HepG2 (cell line): ENCODE measurements around the gene WDR93. TPM values are rescaled to one million over a fixed set of nuclear protein-coding genes. Genes with fewer than 3 reads are reported as not detected.

Source experiments
- CERS6 ChIP-seq: sonication (generic); formaldehyde crosslinking; IDR thresholded peaks from 2 replicates; pipeline ENCODE4 v1.5.0; 2020; ENCODE audit warnings: missing genetic modification reagents
- FOXC1 ChIP-seq: sonication (generic); formaldehyde crosslinking; IDR thresholded peaks from 2 replicates; pipeline ENCODE4 v1.8.0; 2022; ENCODE audit warnings: mild to moderate bottlenecking, missing genetic modification reagents, borderline replicate concordance
- HOXA3 ChIP-seq: sonication (generic); formaldehyde crosslinking; IDR thresholded peaks from 2 replicates; pipeline ENCODE4 v1.5.0; 2020; ENCODE audit warnings: missing genetic modification reagents
- MLLT10 ChIP-seq: sonication (generic); formaldehyde crosslinking; IDR thresholded peaks from 2 replicates; pipeline ENCODE4 v1.4.0; 2020; ENCODE audit warnings: missing genetic modification reagents
- RERE ChIP-seq: IDR thresholded peaks from 2 replicates; pipeline ENCODE4 v1.6.1; 2016; ENCODE audit warnings: low read depth, missing genetic modification reagents, missing compliant biosample characterization
- TAF15 ChIP-seq: fragments of 200-400 bp; formaldehyde crosslinking; IDR thresholded peaks from one replicate; pipeline ENCODE4 v1.6.1; 2018; ENCODE audit warnings: mild to moderate bottlenecking, low read depth, low read length; ENCODE audit not compliant: poor library complexity, severe bottlenecking
- ZBTB42 ChIP-seq: sonication (generic); formaldehyde crosslinking; IDR thresholded peaks from 2 replicates; pipeline ENCODE4 v1.5.0; 2020; ENCODE audit warnings: mild to moderate bottlenecking, missing genetic modification reagents
- ZBTB43 ChIP-seq: sonication (generic); formaldehyde crosslinking; conservative IDR thresholded peaks from 2 replicates; pipeline ENCODE4 v1.4.0; 2020; ENCODE audit warnings: missing genetic modification reagents
- ZMAT3 ChIP-seq: sonication (generic); formaldehyde crosslinking; conservative IDR thresholded peaks from 2 replicates; pipeline ENCODE4 v1.7.0; 2021; ENCODE audit warnings: missing genetic modification reagents
- ZNF207 ChIP-seq: fragments of 450-650 bp; IDR thresholded peaks from 2 replicates; pipeline ENCODE4 v1.6.1; 2016; ENCODE audit warnings: antibody characterized with exemption, borderline replicate concordance
- ZNF331 ChIP-seq: sonication (generic); formaldehyde crosslinking; IDR thresholded peaks from 2 replicates; pipeline ENCODE4 v1.4.0; 2020; ENCODE audit warnings: missing genetic modification reagents
- ZNF552 ChIP-seq: sonication (generic); formaldehyde crosslinking; IDR thresholded peaks from 2 replicates; pipeline ENCODE4 v1.9.0; 2022; ENCODE audit warnings: missing genetic modification reagents, mild to moderate bottlenecking, borderline replicate concordance
- ZNF556 ChIP-seq: sonication (generic); formaldehyde crosslinking; IDR thresholded peaks from 2 replicates; pipeline ENCODE4 v1.4.0; 2020; ENCODE audit warnings: mild to moderate bottlenecking, missing genetic modification reagents, borderline replicate concordance
- ZNF598 ChIP-seq: sonication (generic); formaldehyde crosslinking; IDR thresholded peaks from 2 replicates; pipeline ENCODE4 v1.5.1; 2020; ENCODE audit warnings: mild to moderate bottlenecking, missing genetic modification reagents, borderline replicate concordance
- ZNF709 ChIP-seq: sonication (generic); formaldehyde crosslinking; IDR thresholded peaks from 2 replicates; pipeline ENCODE4 v1.5.0; 2020; ENCODE audit warnings: mild to moderate bottlenecking, missing genetic modification reagents
- ZNF749 ChIP-seq: sonication (generic); formaldehyde crosslinking; IDR thresholded peaks from 2 replicates; pipeline ENCODE4 v1.8.0; 2022; ENCODE audit warnings: mild to moderate bottlenecking, missing genetic modification reagents, moderate library complexity, borderline replicate concordance
- polyA plus RNA-seq, 8 experiments: library from polyadenylated mRNA; depleted of rRNA in 3 of 8; stranded (reverse) in 7 of 8; unstranded in 1 of 8; fragments of >200 nt; fragmentation: Illumina TruSeq in 4 of 8; extraction: Trizol in 4 of 8; gene quantifications; 2 replicates each; pipeline versions ENCODE4 v1.2.1 to v1.2.3, GENCODE V29; 2011 to 2016; ENCODE audit warnings: low read depth in 4 of 8, missing spikeins in 1 of 8, mixed read lengths in 1 of 8; ENCODE audit not compliant: insufficient read depth in 1 of 8
- total RNA-seq, 5 experiments: library from RNA; depleted of rRNA; stranded (reverse); fragments of >200 nt; fragmentation: Illumina TruSeq; extraction: Trizol; gene quantifications; 2 replicates each; pipeline ENCODE4 v1.2.3, GENCODE V29; 2016; ENCODE audit warnings: low read depth in 1 of 5
- TF ChIP-seq, protein P1 (sequence below): sonication (generic); formaldehyde crosslinking; IDR thresholded peaks from 2 replicates; pipeline ENCODE4 v1.4.0; 2020; ENCODE audit warnings: missing genetic modification reagents

Gene WDR93
- total and polyA plus RNA-seq, 2 of the 13 experiments (the other 11 are each of a cell fraction or from before 2014, with no cell fraction given): 0.07 TPM; not detected in 1

DNA sequence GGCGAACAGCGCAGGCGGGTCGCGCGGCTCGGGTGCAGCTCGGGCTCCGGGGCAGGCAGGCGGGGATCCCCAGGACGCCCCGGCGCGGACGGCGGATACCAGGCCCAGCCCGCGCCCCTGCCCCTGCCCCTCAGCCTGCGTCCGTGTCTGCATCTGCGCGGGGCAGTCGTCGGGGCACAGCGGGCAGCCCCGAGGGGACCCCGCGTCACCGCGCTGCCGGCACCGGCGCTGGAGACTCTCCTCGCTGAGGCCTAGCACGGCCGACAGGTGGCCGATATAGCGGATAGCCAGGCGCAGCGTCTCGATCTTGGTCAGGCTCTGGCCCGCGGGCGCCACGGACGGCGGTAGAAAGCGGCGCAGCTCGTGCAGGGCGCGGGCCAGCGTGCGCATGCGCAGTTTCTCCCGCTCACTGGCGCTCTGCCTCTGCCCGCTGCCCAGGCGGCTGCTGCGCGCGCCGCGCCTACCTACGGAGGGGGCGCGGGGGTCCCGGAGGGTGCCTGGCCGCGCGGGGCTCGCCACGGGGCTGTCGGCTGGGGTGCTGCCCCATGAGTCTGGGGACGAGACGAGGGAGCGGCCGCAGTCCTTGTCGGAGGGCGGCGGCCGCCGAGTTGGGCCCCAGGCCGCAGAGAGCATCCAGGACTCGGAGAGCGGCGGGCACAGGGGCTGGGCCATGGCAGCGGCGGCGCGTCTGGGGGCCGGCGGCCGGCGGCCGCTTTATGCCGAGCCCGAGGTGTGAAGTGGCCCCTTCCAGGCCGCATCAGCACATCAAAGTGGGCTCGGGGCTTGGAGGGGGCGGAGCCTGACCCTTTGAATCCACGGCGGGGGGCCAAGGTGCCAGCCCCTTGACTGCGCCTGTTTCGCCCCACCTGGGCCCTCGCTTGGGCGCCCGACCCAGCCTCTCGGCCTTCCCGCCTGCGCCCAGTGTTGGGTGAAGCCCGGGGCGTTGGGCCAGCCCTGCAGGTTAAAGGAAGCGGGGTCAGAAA lies 60.2 kb downstream of the WDR93 start, which contains the start of gene MESP1 (continued):
- no peak for TF ChIP-seq MLLT10 (CRISPR knock-in tag)
- no peak for TF ChIP-seq ZMAT3 (CRISPR knock-in tag)
- peak; percentile 91 for TF ChIP-seq ZNF709 (CRISPR knock-in tag)
- TF ChIP-seq ZBTB43 (CRISPR knock-in tag): peak; percentile 48; the same call in 1 of the 2 replicates
- peak; percentile 54; the same call in 1 of the 2 replicates for TF ChIP-seq ZNF749
- TF ChIP-seq ZNF598 (CRISPR knock-in tag): no peak; the same call in 1 of the 2 replicates
- 0 out of 2 replicates have a peak, but pooled peaks have one; percentile 51 for TF ChIP-seq ZNF556
- no peak for TF ChIP-seq CERS6 (CRISPR knock-in tag)
- TF ChIP-seq, protein P1, sequence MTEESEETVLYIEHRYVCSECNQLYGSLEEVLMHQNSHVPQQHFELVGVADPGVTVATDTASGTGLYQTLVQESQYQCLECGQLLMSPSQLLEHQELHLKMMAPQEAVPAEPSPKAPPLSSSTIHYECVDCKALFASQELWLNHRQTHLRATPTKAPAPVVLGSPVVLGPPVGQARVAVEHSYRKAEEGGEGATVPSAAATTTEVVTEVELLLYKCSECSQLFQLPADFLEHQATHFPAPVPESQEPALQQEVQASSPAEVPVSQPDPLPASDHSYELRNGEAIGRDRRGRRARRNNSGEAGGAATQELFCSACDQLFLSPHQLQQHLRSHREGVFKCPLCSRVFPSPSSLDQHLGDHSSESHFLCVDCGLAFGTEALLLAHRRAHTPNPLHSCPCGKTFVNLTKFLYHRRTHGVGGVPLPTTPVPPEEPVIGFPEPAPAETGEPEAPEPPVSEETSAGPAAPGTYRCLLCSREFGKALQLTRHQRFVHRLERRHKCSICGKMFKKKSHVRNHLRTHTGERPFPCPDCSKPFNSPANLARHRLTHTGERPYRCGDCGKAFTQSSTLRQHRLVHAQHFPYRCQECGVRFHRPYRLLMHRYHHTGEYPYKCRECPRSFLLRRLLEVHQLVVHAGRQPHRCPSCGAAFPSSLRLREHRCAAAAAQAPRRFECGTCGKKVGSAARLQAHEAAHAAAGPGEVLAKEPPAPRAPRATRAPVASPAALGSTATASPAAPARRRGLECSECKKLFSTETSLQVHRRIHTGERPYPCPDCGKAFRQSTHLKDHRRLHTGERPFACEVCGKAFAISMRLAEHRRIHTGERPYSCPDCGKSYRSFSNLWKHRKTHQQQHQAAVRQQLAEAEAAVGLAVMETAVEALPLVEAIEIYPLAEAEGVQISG (CRISPR knock-in tag): peak; percentile 82
- peak; percentile 78; the same call in 1 of the 2 replicates for TF ChIP-seq FOXC1 (CRISPR knock-in tag)
- TF ChIP-seq HOXA3 (CRISPR knock-in tag): peak; percentile 86
- no peak for TF ChIP-seq ZBTB42 (CRISPR knock-in tag)
- TF ChIP-seq RERE (CRISPR knock-in tag): no peak
- no peak for TF ChIP-seq ZNF207
- no peak for TF ChIP-seq TAF15
- peak; percentile 73 for TF ChIP-seq ZNF331 (CRISPR knock-in tag)
- TF ChIP-seq ZNF552: no peak
